ENCODE measurements around the gene PHYKPL. TPM values are rescaled to one million over a fixed set of nuclear protein-coding genes. Genes with fewer than 3 reads are reported as not detected.

The PHYKPL gene
- total RNA-seq, 1 donor: 31.5 TPM

- H3K4me3 ChIP-seq (ENCODE audit: low read depth, low read length): no peak overlapping the region
- no peak for DNase-seq (ENCODE audit: low read depth)
- no peak for TF ChIP-seq CTCF (IDR thresholded peaks at IDR 0.05; ENCODE audit: insufficient read depth, low read depth, low read length)
Measured at GRCh38 chr5:178170455-178170854, 62.1 kb downstream of the PHYKPL start.

DNA sequence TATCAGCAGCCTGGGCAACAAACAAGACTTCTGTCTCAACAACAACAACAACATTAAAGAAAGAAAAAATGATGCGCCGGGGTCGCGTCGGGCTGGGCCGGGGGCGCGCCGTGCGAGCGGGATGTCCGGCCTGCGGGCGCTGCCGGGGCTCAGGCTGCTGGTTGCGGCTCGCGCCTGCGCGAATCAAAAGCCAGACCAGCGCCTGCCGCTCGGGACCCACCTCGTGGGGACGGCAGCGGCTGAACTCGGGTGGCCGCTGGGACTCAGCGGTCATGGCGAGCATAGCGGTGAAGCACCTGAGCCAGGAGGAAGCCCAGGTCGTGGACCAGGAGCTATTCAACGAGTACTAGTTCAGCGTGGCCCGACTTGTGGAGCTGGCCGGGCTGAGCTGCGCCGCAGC lies 67.0 kb downstream of the PHYKPL start:
- TF ChIP-seq CTCF (IDR thresholded peaks at IDR 0.05; ENCODE audit: insufficient read depth, low read depth, low read length): no peak
- DNase-seq (ENCODE audit: low read depth): no peak

GRCh38 chr5:178163772-178164735 lies 68.5 kb downstream of the PHYKPL start:
- H3K4me3 ChIP-seq (ENCODE audit: low read depth, low read length): no peak overlapping the region
- TF ChIP-seq CTCF (IDR thresholded peaks at IDR 0.05; ENCODE audit: insufficient read depth, low read depth, low read length): peak; percentile 99
- peak; percentile 62 for DNase-seq (ENCODE audit: low read depth)

More for the DNA sequence above, 67.0 kb downstream of the PHYKPL start:
- peak overlapping the region; percentile 32 for H3K4me3 ChIP-seq (ENCODE audit: low read depth, low read length)

GRCh38 chr5:178162481-178162880 lies 70.1 kb downstream of the PHYKPL start:
- H3K4me3 ChIP-seq (ENCODE audit: low read depth, low read length): no peak overlapping the region
- no peak for TF ChIP-seq CTCF (IDR thresholded peaks at IDR 0.05; ENCODE audit: insufficient read depth, low read depth, low read length)
- no peak for DNase-seq (ENCODE audit: low read depth)

DNA sequence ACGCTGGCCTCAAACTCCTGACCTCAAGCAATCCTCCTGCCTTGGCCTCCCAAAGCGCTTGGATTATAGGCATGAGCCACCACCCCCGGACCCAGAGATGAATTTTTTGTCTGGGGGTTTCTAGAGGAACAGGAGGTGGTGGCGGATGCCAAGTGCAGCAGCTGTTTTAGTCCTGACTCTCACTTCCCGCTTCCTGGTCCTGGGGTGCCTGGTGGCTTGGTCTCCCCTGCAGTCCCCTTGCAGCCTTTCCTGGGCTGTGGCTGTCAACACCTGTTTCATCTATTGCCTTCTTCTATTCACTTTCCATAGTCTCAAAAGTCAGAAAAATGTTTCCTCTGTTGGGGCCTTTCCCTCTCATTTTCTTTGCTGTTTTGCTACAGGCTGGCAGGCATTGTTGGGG lies 72.4 kb downstream of the PHYKPL start:
- no peak for TF ChIP-seq CTCF (IDR thresholded peaks at IDR 0.05; ENCODE audit: insufficient read depth, low read depth, low read length)
- no peak overlapping the region for H3K4me3 ChIP-seq (ENCODE audit: low read depth, low read length)
- DNase-seq (ENCODE audit: low read depth): no peak

Other genes starting within 250 kb of the PHYKPL start
- gene PROP1, start 236.6 kb downstream of the PHYKPL start, total RNA-seq: not detected in 2 replicates
- 0.43 and 0.64 TPM in 2 replicates for gene N4BP3, start 119.3 kb downstream of the PHYKPL start, total RNA-seq
- 22.0 and 22.9 TPM in 2 replicates for gene RMND5B, start 101.8 kb downstream of the PHYKPL start, total RNA-seq
- gene NHP2, start 78.9 kb downstream of the PHYKPL start, total RNA-seq: 88.1 and 102 TPM in 2 replicates
- gene GMCL2, start 45.4 kb downstream of the PHYKPL start, total RNA-seq: not detected in 2 replicates
- 52.8 and 63.5 TPM in 2 replicates for gene HNRNPAB, start 28.3 kb downstream of the PHYKPL start, total RNA-seq

All from fibroblast of villous mesenchyme (primary cell).